Measurements from ENCODE around the gene MSRB2. TPM values are rescaled to one million over a fixed set of nuclear protein-coding genes. Genes with fewer than 3 reads are reported as not detected.

The MSRB2 gene
- total RNA-seq, 1 experiment from 2014 or later, result 9.6 TPM

DNA sequence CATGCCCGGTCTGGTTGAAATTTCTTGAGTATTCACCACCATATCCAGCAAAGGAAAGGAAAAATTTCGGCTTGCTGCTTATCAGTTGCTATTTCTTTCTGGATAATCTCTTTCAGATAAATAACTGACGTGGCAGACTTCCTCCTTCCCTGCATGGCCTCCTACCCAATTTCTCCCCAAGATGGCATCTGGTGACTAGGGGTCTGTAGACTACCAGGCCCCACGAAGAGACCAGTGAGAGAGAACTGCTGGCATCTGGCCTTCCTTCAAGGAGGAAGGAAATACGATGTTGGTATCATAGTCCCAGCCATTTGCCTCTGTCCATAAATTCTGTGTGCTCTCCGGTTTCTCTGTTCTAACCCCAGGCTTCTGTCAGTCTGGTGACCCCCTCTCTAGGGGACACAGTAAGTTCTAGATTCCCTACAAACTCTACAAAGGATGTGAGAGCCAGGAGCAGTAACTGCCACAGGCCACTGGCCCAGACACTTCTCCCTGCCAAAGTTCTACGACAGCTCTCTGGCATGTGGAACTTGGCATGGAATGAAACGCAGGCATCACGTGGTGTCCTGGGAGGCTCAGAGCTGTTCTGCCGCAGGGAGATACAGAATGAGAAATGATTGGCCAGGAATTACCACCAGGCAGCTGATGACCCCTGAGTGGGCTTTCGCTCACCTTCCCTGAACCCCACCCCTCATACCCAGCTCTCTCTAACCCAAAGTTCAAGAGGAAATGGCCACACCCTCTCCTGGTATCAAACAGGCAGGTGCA is 30.0 kb upstream of the MSRB2 start:
- ChIA-PET POLR2A (no interaction called here), CTCF (no interaction called here)
- Mint-ChIP-seq H3K4me3 (no peak overlapping the region), H3K27me3 (ENCODE audit: low read depth) (no peaks in the 10 kb centered on the region; the same call in 1 of the 2 replicates), H3K4me1 (peaks cover 28% of the 10 kb centered on the region), H3K36me3 (peaks cover 7% of the 10 kb centered on the region), H3K27ac (no peak overlapping the region), H3K9me3 (peaks cover 5% of the 10 kb centered on the region; the same call in 1 of the 2 replicates)
- DNase-seq (ENCODE audit: low spot score) (no peak), ATAC-seq (no peak)
- no peak for TF ChIP-seq ZNF671 (CRISPR knock-in tag; IDR thresholded peaks at IDR 0.05)
- TF ChIP-seq, protein P1, sequence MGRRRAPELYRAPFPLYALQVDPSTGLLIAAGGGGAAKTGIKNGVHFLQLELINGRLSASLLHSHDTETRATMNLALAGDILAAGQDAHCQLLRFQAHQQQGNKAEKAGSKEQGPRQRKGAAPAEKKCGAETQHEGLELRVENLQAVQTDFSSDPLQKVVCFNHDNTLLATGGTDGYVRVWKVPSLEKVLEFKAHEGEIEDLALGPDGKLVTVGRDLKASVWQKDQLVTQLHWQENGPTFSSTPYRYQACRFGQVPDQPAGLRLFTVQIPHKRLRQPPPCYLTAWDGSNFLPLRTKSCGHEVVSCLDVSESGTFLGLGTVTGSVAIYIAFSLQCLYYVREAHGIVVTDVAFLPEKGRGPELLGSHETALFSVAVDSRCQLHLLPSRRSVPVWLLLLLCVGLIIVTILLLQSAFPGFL (CRISPR knock-in tag; IDR thresholded peaks at IDR 0.05; ENCODE audit: borderline replicate concordance), result no peak
- TF ChIP-seq IRF2 (CRISPR knock-in tag; IDR thresholded peaks at IDR 0.05; ENCODE audit: borderline replicate concordance, low read depth), result no peak
- no peak for TF ChIP-seq ZNF232 (CRISPR knock-in tag; IDR thresholded peaks at IDR 0.05)
- TF ChIP-seq, protein P2, sequence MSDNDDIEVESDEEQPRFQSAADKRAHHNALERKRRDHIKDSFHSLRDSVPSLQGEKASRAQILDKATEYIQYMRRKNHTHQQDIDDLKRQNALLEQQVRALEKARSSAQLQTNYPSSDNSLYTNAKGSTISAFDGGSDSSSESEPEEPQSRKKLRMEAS (CRISPR knock-in tag; IDR thresholded peaks at IDR 0.05), result no peak
- TF ChIP-seq OVOL2 (CRISPR knock-in tag; IDR thresholded peaks at IDR 0.05; ENCODE audit: borderline replicate concordance), result no peak
- TF ChIP-seq, protein P3, sequence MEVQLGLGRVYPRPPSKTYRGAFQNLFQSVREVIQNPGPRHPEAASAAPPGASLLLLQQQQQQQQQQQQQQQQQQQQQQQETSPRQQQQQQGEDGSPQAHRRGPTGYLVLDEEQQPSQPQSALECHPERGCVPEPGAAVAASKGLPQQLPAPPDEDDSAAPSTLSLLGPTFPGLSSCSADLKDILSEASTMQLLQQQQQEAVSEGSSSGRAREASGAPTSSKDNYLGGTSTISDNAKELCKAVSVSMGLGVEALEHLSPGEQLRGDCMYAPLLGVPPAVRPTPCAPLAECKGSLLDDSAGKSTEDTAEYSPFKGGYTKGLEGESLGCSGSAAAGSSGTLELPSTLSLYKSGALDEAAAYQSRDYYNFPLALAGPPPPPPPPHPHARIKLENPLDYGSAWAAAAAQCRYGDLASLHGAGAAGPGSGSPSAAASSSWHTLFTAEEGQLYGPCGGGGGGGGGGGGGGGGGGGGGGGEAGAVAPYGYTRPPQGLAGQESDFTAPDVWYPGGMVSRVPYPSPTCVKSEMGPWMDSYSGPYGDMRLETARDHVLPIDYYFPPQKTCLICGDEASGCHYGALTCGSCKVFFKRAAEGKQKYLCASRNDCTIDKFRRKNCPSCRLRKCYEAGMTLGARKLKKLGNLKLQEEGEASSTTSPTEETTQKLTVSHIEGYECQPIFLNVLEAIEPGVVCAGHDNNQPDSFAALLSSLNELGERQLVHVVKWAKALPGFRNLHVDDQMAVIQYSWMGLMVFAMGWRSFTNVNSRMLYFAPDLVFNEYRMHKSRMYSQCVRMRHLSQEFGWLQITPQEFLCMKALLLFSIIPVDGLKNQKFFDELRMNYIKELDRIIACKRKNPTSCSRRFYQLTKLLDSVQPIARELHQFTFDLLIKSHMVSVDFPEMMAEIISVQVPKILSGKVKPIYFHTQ (CRISPR knock-in tag; IDR thresholded peaks at IDR 0.05), result no peak
- TF ChIP-seq ELF4 (CRISPR knock-in tag; IDR thresholded peaks at IDR 0.05; ENCODE audit: low read depth), result no peak
- TF ChIP-seq PRRX2 (CRISPR knock-in tag; IDR thresholded peaks at IDR 0.05), result no peak
- no peak for TF ChIP-seq FOXK1 (CRISPR knock-in tag; IDR thresholded peaks at IDR 0.05)
- TF ChIP-seq, protein P4, sequence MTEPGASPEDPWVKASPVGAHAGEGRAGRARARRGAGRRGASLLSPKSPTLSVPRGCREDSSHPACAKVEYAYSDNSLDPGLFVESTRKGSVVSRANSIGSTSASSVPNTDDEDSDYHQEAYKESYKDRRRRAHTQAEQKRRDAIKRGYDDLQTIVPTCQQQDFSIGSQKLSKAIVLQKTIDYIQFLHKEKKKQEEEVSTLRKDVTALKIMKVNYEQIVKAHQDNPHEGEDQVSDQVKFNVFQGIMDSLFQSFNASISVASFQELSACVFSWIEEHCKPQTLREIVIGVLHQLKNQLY (CRISPR knock-in tag; IDR thresholded peaks at IDR 0.05), result no peak
- TF ChIP-seq MXD4 (CRISPR knock-in tag; IDR thresholded peaks at IDR 0.05; ENCODE audit: borderline replicate concordance), result no peak
- TF ChIP-seq, protein P5, sequence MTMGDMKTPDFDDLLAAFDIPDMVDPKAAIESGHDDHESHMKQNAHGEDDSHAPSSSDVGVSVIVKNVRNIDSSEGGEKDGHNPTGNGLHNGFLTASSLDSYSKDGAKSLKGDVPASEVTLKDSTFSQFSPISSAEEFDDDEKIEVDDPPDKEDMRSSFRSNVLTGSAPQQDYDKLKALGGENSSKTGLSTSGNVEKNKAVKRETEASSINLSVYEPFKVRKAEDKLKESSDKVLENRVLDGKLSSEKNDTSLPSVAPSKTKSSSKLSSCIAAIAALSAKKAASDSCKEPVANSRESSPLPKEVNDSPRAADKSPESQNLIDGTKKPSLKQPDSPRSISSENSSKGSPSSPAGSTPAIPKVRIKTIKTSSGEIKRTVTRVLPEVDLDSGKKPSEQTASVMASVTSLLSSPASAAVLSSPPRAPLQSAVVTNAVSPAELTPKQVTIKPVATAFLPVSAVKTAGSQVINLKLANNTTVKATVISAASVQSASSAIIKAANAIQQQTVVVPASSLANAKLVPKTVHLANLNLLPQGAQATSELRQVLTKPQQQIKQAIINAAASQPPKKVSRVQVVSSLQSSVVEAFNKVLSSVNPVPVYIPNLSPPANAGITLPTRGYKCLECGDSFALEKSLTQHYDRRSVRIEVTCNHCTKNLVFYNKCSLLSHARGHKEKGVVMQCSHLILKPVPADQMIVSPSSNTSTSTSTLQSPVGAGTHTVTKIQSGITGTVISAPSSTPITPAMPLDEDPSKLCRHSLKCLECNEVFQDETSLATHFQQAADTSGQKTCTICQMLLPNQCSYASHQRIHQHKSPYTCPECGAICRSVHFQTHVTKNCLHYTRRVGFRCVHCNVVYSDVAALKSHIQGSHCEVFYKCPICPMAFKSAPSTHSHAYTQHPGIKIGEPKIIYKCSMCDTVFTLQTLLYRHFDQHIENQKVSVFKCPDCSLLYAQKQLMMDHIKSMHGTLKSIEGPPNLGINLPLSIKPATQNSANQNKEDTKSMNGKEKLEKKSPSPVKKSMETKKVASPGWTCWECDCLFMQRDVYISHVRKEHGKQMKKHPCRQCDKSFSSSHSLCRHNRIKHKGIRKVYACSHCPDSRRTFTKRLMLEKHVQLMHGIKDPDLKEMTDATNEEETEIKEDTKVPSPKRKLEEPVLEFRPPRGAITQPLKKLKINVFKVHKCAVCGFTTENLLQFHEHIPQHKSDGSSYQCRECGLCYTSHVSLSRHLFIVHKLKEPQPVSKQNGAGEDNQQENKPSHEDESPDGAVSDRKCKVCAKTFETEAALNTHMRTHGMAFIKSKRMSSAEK (CRISPR knock-in tag; IDR thresholded peaks at IDR 0.05; ENCODE audit: borderline replicate concordance), result no peak
- TF ChIP-seq, protein P6, sequence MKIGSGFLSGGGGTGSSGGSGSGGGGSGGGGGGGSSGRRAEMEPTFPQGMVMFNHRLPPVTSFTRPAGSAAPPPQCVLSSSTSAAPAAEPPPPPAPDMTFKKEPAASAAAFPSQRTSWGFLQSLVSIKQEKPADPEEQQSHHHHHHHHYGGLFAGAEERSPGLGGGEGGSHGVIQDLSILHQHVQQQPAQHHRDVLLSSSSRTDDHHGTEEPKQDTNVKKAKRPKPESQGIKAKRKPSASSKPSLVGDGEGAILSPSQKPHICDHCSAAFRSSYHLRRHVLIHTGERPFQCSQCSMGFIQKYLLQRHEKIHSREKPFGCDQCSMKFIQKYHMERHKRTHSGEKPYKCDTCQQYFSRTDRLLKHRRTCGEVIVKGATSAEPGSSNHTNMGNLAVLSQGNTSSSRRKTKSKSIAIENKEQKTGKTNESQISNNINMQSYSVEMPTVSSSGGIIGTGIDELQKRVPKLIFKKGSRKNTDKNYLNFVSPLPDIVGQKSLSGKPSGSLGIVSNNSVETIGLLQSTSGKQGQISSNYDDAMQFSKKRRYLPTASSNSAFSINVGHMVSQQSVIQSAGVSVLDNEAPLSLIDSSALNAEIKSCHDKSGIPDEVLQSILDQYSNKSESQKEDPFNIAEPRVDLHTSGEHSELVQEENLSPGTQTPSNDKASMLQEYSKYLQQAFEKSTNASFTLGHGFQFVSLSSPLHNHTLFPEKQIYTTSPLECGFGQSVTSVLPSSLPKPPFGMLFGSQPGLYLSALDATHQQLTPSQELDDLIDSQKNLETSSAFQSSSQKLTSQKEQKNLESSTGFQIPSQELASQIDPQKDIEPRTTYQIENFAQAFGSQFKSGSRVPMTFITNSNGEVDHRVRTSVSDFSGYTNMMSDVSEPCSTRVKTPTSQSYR (CRISPR knock-in tag; IDR thresholded peaks at IDR 0.05), result no peak
- no peak for TF ChIP-seq ZBTB21 (CRISPR knock-in tag; IDR thresholded peaks at IDR 0.05; ENCODE audit: borderline replicate concordance)
- no peak for TF ChIP-seq FOXP1 (CRISPR knock-in tag; IDR thresholded peaks at IDR 0.05; ENCODE audit: borderline replicate concordance)
- TF ChIP-seq, protein P7, sequence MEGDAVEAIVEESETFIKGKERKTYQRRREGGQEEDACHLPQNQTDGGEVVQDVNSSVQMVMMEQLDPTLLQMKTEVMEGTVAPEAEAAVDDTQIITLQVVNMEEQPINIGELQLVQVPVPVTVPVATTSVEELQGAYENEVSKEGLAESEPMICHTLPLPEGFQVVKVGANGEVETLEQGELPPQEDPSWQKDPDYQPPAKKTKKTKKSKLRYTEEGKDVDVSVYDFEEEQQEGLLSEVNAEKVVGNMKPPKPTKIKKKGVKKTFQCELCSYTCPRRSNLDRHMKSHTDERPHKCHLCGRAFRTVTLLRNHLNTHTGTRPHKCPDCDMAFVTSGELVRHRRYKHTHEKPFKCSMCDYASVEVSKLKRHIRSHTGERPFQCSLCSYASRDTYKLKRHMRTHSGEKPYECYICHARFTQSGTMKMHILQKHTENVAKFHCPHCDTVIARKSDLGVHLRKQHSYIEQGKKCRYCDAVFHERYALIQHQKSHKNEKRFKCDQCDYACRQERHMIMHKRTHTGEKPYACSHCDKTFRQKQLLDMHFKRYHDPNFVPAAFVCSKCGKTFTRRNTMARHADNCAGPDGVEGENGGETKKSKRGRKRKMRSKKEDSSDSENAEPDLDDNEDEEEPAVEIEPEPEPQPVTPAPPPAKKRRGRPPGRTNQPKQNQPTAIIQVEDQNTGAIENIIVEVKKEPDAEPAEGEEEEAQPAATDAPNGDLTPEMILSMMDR (IDR thresholded peaks at IDR 0.05), result no peak
- TF ChIP-seq ZNF416 (CRISPR knock-in tag; IDR thresholded peaks at IDR 0.05), result no peak
- TF ChIP-seq, protein P8, sequence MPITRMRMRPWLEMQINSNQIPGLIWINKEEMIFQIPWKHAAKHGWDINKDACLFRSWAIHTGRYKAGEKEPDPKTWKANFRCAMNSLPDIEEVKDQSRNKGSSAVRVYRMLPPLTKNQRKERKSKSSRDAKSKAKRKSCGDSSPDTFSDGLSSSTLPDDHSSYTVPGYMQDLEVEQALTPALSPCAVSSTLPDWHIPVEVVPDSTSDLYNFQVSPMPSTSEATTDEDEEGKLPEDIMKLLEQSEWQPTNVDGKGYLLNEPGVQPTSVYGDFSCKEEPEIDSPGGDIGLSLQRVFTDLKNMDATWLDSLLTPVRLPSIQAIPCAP (CRISPR knock-in tag; IDR thresholded peaks at IDR 0.05), result no peak

Data from WTC11 (cell line).